GM23338 (cell line): Measurements from ENCODE around the gene MITF.

Experiments
- CREB1 ChIP-seq: fragments of 250-450 bp; sonication (Bioruptor Pico); IDR thresholded peaks from 2 replicates; pipeline ENCODE4 v1.5.0; 2020; ENCODE audit warnings: low read depth, mild to moderate bottlenecking, moderate library complexity
- CTCF ChIP-seq, 2 experiments: fragments of 200-600 bp in 1 of 2; sonication (generic) in 1 of 2; conservative IDR thresholded peaks; 2 replicates each; pipeline versions ENCODE4 v1.5.1 to v1.6.1; 2016 to 2017; ENCODE audit warnings: antibody characterized with exemption in 2 of 2, low read depth in 2 of 2, mild to moderate bottlenecking in 2 of 2, moderate library complexity in 1 of 2
- ETS1 ChIP-seq: IDR thresholded peaks from 2 replicates; pipeline ENCODE4 v1.6.1; 2016; ENCODE audit warnings: antibody characterized with exemption
- EZH2 ChIP-seq: fragments of 200-600 bp; sonication (generic); IDR thresholded peaks from one replicate; pipeline ENCODE4 v1.8.0; 2017; ENCODE audit warnings: antibody characterized with exemption, mild to moderate bottlenecking, low read depth; ENCODE audit not compliant: unreplicated experiment
- EZH2phosphoT487 ChIP-seq: fragments of 200-600 bp; sonication (generic); IDR thresholded peaks from one replicate; pipeline ENCODE4 v1.8.1; 2018; ENCODE audit warnings: antibody characterized with exemption; ENCODE audit not compliant: unreplicated experiment
- JUNB ChIP-seq: IDR thresholded peaks from one replicate; pipeline ENCODE4 v1.6.1; 2016; ENCODE audit warnings: antibody characterized with exemption; ENCODE audit not compliant: unreplicated experiment
- NANOG ChIP-seq: IDR thresholded peaks from 2 replicates; pipeline ENCODE4 v1.6.1; 2016; ENCODE audit warnings: antibody characterized with exemption, borderline replicate concordance
- POLR2AphosphoS5 ChIP-seq: IDR thresholded peaks from 2 replicates; pipeline ENCODE4 v1.6.1; 2016; ENCODE audit warnings: antibody characterized with exemption, low read depth
- REST ChIP-seq: IDR thresholded peaks from one replicate; pipeline ENCODE4 v1.6.1; 2018; ENCODE audit warnings: antibody characterized with exemption; ENCODE audit not compliant: unreplicated experiment
- STAT1 ChIP-seq: IDR thresholded peaks from one replicate; pipeline ENCODE4 v1.6.1; 2016; ENCODE audit warnings: antibody characterized with exemption; ENCODE audit not compliant: unreplicated experiment
- ZNF114 ChIP-seq: fragments of 250-450 bp; sonication (Bioruptor Pico); IDR thresholded peaks from 2 replicates; pipeline ENCODE4 v1.5.0; 2020; ENCODE audit warnings: mild to moderate bottlenecking, moderate library complexity
- ZNF331 ChIP-seq: fragments of 250-450 bp; sonication (Bioruptor Pico); IDR thresholded peaks from 2 replicates; pipeline ENCODE4 v1.5.0; 2020; ENCODE audit warnings: low read depth, mild to moderate bottlenecking, moderate library complexity

GRCh38 chr3:69901802-69902201, 162.5 kb downstream of the MITF start:
- TF ChIP-seq CTCF (conservative IDR thresholded peaks at IDR 0.05; ENCODE audit: low read depth in 2 of 2) (no peak), EZH2 (no peak), REST (no peak), POLR2AphosphoS5 (no peak), EZH2phosphoT487 (no peak), JUNB (no peak), CREB1 (CRISPR knock-in tag) (no peak), ZNF114 (CRISPR knock-in tag) (no peak), STAT1 (no peak), ZNF331 (no peak), NANOG (no peak), ETS1 (no peak)
